Loucy (cell line): ENCODE results near the gene ZNF185.

Experiments used
- H2AFZ ChIP-seq: fragments of 200-600 bp; sonication (generic); 2 replicates; pipeline ENCODE4 v1.6.0; 2016; ENCODE audit warnings: antibody characterized with exemption, mild to moderate bottlenecking, low read length, moderate library complexity
- H3F3A ChIP-seq: fragments of 200-600 bp; 2 replicates; pipeline ENCODE4 v1.6.0; 2016; ENCODE audit warnings: antibody characterized with exemption, low read depth, mild to moderate bottlenecking
- H3K27me3 ChIP-seq: fragments of 200-600 bp; sonication (generic); 2 replicates; pipeline ENCODE4 v1.6.1; 2014; ENCODE audit warnings: low read length, mild to moderate bottlenecking; ENCODE audit not compliant: insufficient read depth, poor library complexity, severe bottlenecking
- H3K36me3 ChIP-seq: fragments of 200-600 bp; sonication (generic); 2 replicates; pipeline ENCODE4 v1.6.1; 2016; ENCODE audit warnings: low read length; ENCODE audit not compliant: insufficient read depth
- H3K4me1 ChIP-seq: fragments of 200-600 bp; sonication (generic); 2 replicates; pipeline ENCODE4 v1.5.1; 2014; ENCODE audit warnings: low read length, mild to moderate bottlenecking; ENCODE audit not compliant: insufficient read depth, poor library complexity, severe bottlenecking
- H3K4me2 ChIP-seq: fragments of 200-600 bp; sonication (generic); 2 replicates; pipeline ENCODE4 v1.6.0; 2014; ENCODE audit warnings: antibody characterized with exemption, low read length, low read depth, mild to moderate bottlenecking; ENCODE audit not compliant: poor library complexity, severe bottlenecking
- H3K4me3 ChIP-seq: fragments of 200-600 bp; sonication (generic); 2 replicates; pipeline ENCODE4 v1.5.1; 2014; ENCODE audit warnings: low read length, mild to moderate bottlenecking, mixed read lengths; ENCODE audit not compliant: poor library complexity, severe bottlenecking
- H3K79me2 ChIP-seq: fragments of 200-600 bp; sonication (generic); 2 replicates; pipeline ENCODE4 v1.6.1; 2014; ENCODE audit warnings: low read length; ENCODE audit not compliant: insufficient read depth
- H3K9ac ChIP-seq: fragments of 200-600 bp; sonication (generic); 2 replicates; pipeline ENCODE4 v1.6.0; 2014; ENCODE audit warnings: mild to moderate bottlenecking, low read depth, low read length, moderate library complexity; ENCODE audit not compliant: poor library complexity, severe bottlenecking
- H3K9me2 ChIP-seq: fragments of 200-600 bp; sonication (generic); replicated peaks from 2 replicates; pipeline ENCODE4 v1.6.1; 2016; ENCODE audit warnings: low read depth, low read length, mixed read lengths
- H3K9me3 ChIP-seq: fragments of 200-600 bp; sonication (generic); 2 replicates; pipeline ENCODE4 v1.6.1; 2014; ENCODE audit warnings: mild to moderate bottlenecking, antibody characterized with exemption, low read length, low read depth; ENCODE audit not compliant: insufficient read depth
- H4K20me1 ChIP-seq: fragments of 200-600 bp; sonication (generic); 2 replicates; pipeline ENCODE4 v1.6.0; 2014; ENCODE audit warnings: antibody characterized with exemption, low read length, mild to moderate bottlenecking; ENCODE audit not compliant: insufficient read depth, poor library complexity, severe bottlenecking
- CTCF ChIP-seq: fragments of 200-600 bp; sonication (generic); conservative IDR thresholded peaks from 2 replicates; pipeline ENCODE4 v1.5.1; 2014; ENCODE audit warnings: mild to moderate bottlenecking, antibody characterized with exemption, low read length
- EZH2phosphoT487 ChIP-seq: fragments of 200-600 bp; IDR thresholded peaks from 2 replicates; pipeline ENCODE4 v1.6.1; 2018; ENCODE audit warnings: antibody characterized with exemption, mild to moderate bottlenecking, moderate library complexity, borderline replicate concordance

The ZNF185 gene

GRCh38 chrX:152932144-152932543, 34.3 kb downstream of the ZNF185 start:
- no peak overlapping the region for H3K9ac ChIP-seq
- H3K36me3 ChIP-seq: no peaks in the 10 kb centered on the region
- no peak overlapping the region for H3K4me3 ChIP-seq
- no peaks in the 10 kb centered on the region for H3K4me1 ChIP-seq
- no peaks in the 10 kb centered on the region for H3K79me2 ChIP-seq
- H3K9me3 ChIP-seq: no peaks in the 10 kb centered on the region
- no peak for TF ChIP-seq EZH2phosphoT487
- no peak for TF ChIP-seq CTCF
- H3K4me2 ChIP-seq: no peak overlapping the region
- H4K20me1 ChIP-seq: no peaks in the 10 kb centered on the region
- H3K9me2 ChIP-seq: no peaks in the 10 kb centered on the region
- H2AFZ ChIP-seq: no peak overlapping the region
- no peaks in the 10 kb centered on the region for H3K27me3 ChIP-seq
- H3F3A ChIP-seq: no peaks in the 10 kb centered on the region

DNA sequence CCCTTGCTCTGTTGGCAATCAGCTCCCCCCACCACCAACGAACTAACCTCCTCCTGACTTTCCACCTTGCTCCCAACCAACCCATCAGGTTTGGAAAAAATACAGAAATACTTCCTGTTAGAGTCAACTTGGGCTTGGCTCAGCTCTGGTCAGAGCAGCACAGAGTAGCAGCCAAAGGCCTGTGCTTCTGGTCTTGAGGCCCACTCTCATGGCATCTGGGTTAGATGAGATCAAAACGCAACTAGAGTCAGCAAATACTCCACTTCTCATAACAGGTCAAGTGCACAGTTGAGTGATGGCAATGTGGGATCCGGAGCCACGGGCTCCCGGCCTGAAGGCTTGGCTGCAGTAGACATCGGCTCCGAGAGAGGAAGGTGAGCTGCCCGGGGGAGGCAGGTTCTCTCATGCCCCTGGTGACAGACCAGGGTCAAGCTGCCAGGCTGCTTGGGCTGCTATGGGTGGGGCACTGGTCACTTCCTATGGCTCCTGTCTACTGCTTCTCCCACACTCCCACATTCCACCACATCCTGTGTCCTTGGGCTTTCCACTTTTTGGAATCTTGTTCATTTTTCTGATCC, 34.8 kb downstream of the ZNF185 start:
- Histone ChIP-seq H3K4me3 (no peak overlapping the region), H4K20me1 (no peaks in the 10 kb centered on the region), H3F3A (no peaks in the 10 kb centered on the region), H3K79me2 (no peaks in the 10 kb centered on the region), H3K9ac (no peak overlapping the region), H3K9me2 (no peaks in the 10 kb centered on the region), H3K4me1 (no peaks in the 10 kb centered on the region), H2AFZ (no peak overlapping the region), H3K27me3 (no peaks in the 10 kb centered on the region), H3K9me3 (no peaks in the 10 kb centered on the region), H3K4me2 (no peak overlapping the region), H3K36me3 (no peaks in the 10 kb centered on the region)
- no peak for TF ChIP-seq CTCF
- no peak for TF ChIP-seq EZH2phosphoT487

GRCh38 chrX:152936306-152936705, 38.4 kb downstream of the ZNF185 start:
- H3F3A ChIP-seq: no peaks in the 10 kb centered on the region
- no peak overlapping the region for H3K4me3 ChIP-seq
- no peaks in the 10 kb centered on the region for H4K20me1 ChIP-seq
- no peaks in the 10 kb centered on the region for H3K9me2 ChIP-seq
- H3K27me3 ChIP-seq: no peaks in the 10 kb centered on the region
- no peaks in the 10 kb centered on the region for H3K36me3 ChIP-seq
- no peak overlapping the region for H3K4me2 ChIP-seq
- H3K9me3 ChIP-seq: no peaks in the 10 kb centered on the region
- TF ChIP-seq EZH2phosphoT487 (no peak), CTCF (no peak)
- H3K9ac ChIP-seq: no peak overlapping the region
- no peaks in the 10 kb centered on the region for H3K79me2 ChIP-seq
- no peak overlapping the region for H2AFZ ChIP-seq
- H3K4me1 ChIP-seq: no peaks in the 10 kb centered on the region
